Measurements from ENCODE around the gene RNF4. TPM values are rescaled to one million over a fixed set of nuclear protein-coding genes. Genes with fewer than 3 reads are reported as not detected.

RNF4 gene
- total and polyA plus RNA-seq, 10 of the 15 experiments (the other 5 are each of a cell fraction or from before 2014, with no cell fraction given): 34.9 to 145 (median 76.1) TPM

DNA sequence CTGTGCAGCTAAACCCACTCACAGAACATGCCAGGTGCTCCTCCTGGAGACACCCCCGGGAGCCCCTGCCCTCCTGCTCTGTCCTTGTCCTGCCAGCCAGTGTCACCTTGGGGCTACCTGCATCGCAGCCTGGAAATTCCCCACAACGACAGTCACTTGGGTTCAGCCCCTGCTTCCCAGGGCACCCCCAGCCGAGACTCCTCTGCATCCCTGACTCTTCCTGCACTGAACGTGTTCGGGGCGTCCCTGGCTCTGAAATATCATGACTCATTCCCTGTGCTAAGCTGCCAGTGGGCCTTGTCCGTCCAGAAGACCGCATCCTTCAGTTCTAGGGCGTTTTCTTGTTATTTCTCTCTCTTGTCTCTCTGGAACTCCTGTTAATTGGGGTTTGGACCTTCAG is 44.3 kb upstream of the RNF4 start:
- Histone ChIP-seq H2AFZ (ENCODE audit: control insufficient read depth, low read depth, low read length) (no peak overlapping the region), H3K9me3 (replicated peaks; ENCODE audit: control insufficient read depth, insufficient read depth, low read length) (no peaks in the 10 kb centered on the region), H3K27me3 (replicated peaks in 1 of 2; ENCODE audit: control insufficient read depth in 2 of 2, insufficient read depth in 2 of 2, low read length in 1 of 2) (peaks cover 0 to 5% of the 10 kb centered on the region in 2 experiments; a peak in 3 of 4 replicates), H3K9ac (ENCODE audit: control insufficient read depth, insufficient read depth, low read length) (no peak overlapping the region), H3K4me2 (ENCODE audit: control insufficient read depth, insufficient read depth) (no peak overlapping the region), H3K27ac (ENCODE audit: control insufficient read depth, insufficient read depth) (no peak overlapping the region), H4K20me1 (ENCODE audit: control insufficient read depth, insufficient read depth) (no peaks in the 10 kb centered on the region), H3K36me3 (ENCODE audit: control insufficient read depth in 2 of 2, insufficient read depth in 2 of 2, low read length in 1 of 2) (no peaks in the 10 kb centered on the region), H3K4me1 (ENCODE audit: control insufficient read depth, insufficient read depth, low read length) (no peaks in the 10 kb centered on the region), H3K4me3 (no peak overlapping the region), H3K79me2 (ENCODE audit: control insufficient read depth, insufficient read depth, low read length) (no peaks in the 10 kb centered on the region)
- WGBS (ENCODE audit: insufficient coverage, insufficient replicate concordance, low lambda C conversion rate, missing lambda C conversion rate): 26% methylated on average over 10 of the region's 10 CpGs
- CTCF ChIA-PET: interaction anchor here (1.6 kb wide), 1 partner anchor 17 kb away, joined by 4 read pairs; no protein-coding TSS in a partner anchor
- POLR2A ChIA-PET: no interaction called here
- no peak for ATAC-seq
- no TSS peak for BruUV-seq (replicated peaks)
- SMC1A ChIA-PET (ENCODE audit: uncharacterized antibody, unreplicated experiment): interaction anchor here (0.7 kb wide), 1 partner anchor 25 kb away, joined by 3 read pairs; no protein-coding TSS in a partner anchor
- RAD21 ChIA-PET (ENCODE audit: unreplicated experiment): no interaction called here
- no peak for DNase-seq (ENCODE audit: low read depth, low spot score)
- FAIRE-seq: no peak
- intact Hi-C loops (cut with micrococcal nuclease; ENCODE audit: unreplicated experiment): no loop called here
- TF ChIP-seq, protein P1, sequence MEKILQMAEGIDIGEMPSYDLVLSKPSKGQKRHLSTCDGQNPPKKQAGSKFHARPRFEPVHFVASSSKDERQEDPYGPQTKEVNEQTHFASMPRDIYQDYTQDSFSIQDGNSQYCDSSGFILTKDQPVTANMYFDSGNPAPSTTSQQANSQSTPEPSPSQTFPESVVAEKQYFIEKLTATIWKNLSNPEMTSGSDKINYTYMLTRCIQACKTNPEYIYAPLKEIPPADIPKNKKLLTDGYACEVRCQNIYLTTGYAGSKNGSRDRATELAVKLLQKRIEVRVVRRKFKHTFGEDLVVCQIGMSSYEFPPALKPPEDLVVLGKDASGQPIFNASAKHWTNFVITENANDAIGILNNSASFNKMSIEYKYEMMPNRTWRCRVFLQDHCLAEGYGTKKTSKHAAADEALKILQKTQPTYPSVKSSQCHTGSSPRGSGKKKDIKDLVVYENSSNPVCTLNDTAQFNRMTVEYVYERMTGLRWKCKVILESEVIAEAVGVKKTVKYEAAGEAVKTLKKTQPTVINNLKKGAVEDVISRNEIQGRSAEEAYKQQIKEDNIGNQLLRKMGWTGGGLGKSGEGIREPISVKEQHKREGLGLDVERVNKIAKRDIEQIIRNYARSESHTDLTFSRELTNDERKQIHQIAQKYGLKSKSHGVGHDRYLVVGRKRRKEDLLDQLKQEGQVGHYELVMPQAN (conservative IDR thresholded peaks at IDR 0.05): no peak
- TF ChIP-seq RFX5 (IDR thresholded peaks at IDR 0.05; ENCODE audit: low read depth, low read length): no peak
- TF ChIP-seq, protein P2, sequence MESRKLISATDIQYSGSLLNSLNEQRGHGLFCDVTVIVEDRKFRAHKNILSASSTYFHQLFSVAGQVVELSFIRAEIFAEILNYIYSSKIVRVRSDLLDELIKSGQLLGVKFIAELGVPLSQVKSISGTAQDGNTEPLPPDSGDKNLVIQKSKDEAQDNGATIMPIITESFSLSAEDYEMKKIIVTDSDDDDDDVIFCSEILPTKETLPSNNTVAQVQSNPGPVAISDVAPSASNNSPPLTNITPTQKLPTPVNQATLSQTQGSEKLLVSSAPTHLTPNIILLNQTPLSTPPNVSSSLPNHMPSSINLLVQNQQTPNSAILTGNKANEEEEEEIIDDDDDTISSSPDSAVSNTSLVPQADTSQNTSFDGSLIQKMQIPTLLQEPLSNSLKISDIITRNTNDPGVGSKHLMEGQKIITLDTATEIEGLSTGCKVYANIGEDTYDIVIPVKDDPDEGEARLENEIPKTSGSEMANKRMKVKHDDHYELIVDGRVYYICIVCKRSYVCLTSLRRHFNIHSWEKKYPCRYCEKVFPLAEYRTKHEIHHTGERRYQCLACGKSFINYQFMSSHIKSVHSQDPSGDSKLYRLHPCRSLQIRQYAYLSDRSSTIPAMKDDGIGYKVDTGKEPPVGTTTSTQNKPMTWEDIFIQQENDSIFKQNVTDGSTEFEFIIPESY (IDR thresholded peaks at IDR 0.05): no peak
- TF ChIP-seq, protein P3, sequence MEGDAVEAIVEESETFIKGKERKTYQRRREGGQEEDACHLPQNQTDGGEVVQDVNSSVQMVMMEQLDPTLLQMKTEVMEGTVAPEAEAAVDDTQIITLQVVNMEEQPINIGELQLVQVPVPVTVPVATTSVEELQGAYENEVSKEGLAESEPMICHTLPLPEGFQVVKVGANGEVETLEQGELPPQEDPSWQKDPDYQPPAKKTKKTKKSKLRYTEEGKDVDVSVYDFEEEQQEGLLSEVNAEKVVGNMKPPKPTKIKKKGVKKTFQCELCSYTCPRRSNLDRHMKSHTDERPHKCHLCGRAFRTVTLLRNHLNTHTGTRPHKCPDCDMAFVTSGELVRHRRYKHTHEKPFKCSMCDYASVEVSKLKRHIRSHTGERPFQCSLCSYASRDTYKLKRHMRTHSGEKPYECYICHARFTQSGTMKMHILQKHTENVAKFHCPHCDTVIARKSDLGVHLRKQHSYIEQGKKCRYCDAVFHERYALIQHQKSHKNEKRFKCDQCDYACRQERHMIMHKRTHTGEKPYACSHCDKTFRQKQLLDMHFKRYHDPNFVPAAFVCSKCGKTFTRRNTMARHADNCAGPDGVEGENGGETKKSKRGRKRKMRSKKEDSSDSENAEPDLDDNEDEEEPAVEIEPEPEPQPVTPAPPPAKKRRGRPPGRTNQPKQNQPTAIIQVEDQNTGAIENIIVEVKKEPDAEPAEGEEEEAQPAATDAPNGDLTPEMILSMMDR (IDR thresholded peaks at IDR 0.05 in 2 of 3, conservative IDR thresholded peaks at IDR 0.05 in 1 of 3; ENCODE audit: control insufficient read depth in 2 of 3, extremely low read depth in 1 of 3, insufficient read depth in 1 of 3, low read depth in 3 of 3, low read length in 3 of 3): no peak
- no peak for TF ChIP-seq KLF5 (IDR thresholded peaks at IDR 0.05; ENCODE audit: partially characterized antibody)
- no peak for TF ChIP-seq WRNIP1 (IDR thresholded peaks at IDR 0.05; ENCODE audit: borderline replicate concordance, low read depth, low read length)
- TF ChIP-seq CREM (IDR thresholded peaks at IDR 0.05; ENCODE audit: low read depth): no peak
- TF ChIP-seq, protein P4, sequence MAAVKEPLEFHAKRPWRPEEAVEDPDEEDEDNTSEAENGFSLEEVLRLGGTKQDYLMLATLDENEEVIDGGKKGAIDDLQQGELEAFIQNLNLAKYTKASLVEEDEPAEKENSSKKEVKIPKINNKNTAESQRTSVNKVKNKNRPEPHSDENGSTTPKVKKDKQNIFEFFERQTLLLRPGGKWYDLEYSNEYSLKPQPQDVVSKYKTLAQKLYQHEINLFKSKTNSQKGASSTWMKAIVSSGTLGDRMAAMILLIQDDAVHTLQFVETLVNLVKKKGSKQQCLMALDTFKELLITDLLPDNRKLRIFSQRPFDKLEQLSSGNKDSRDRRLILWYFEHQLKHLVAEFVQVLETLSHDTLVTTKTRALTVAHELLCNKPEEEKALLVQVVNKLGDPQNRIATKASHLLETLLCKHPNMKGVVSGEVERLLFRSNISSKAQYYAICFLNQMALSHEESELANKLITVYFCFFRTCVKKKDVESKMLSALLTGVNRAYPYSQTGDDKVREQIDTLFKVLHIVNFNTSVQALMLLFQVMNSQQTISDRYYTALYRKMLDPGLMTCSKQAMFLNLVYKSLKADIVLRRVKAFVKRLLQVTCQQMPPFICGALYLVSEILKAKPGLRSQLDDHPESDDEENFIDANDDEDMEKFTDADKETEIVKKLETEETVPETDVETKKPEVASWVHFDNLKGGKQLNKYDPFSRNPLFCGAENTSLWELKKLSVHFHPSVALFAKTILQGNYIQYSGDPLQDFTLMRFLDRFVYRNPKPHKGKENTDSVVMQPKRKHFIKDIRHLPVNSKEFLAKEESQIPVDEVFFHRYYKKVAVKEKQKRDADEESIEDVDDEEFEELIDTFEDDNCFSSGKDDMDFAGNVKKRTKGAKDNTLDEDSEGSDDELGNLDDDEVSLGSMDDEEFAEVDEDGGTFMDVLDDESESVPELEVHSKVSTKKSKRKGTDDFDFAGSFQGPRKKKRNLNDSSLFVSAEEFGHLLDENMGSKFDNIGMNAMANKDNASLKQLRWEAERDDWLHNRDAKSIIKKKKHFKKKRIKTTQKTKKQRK (IDR thresholded peaks at IDR 0.05; ENCODE audit: low read depth, low read length): no peak
- TF ChIP-seq, protein P5, sequence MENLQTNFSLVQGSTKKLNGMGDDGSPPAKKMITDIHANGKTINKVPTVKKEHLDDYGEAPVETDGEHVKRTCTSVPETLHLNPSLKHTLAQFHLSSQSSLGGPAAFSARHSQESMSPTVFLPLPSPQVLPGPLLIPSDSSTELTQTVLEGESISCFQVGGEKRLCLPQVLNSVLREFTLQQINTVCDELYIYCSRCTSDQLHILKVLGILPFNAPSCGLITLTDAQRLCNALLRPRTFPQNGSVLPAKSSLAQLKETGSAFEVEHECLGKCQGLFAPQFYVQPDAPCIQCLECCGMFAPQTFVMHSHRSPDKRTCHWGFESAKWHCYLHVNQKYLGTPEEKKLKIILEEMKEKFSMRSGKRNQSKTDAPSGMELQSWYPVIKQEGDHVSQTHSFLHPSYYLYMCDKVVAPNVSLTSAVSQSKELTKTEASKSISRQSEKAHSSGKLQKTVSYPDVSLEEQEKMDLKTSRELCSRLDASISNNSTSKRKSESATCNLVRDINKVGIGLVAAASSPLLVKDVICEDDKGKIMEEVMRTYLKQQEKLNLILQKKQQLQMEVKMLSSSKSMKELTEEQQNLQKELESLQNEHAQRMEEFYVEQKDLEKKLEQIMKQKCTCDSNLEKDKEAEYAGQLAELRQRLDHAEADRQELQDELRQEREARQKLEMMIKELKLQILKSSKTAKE (IDR thresholded peaks at IDR 0.05; ENCODE audit: low read depth, poor library complexity, severe bottlenecking): no peak
- no peak for TF ChIP-seq SMARCA5 (IDR thresholded peaks at IDR 0.05)
- no peak for TF ChIP-seq ZNF384 (IDR thresholded peaks at IDR 0.05; ENCODE audit: borderline replicate concordance, low read depth, low read length)
- in situ Hi-C loops (cut with MboI): no loop called here

All from GM12878 (cell line).